ENCODE measurements around the gene LRRC30. TPM values are rescaled to one million over a fixed set of nuclear protein-coding genes. Genes with fewer than 3 reads are reported as not detected.

LRRC30 gene
- total and polyA plus RNA-seq, 2 of the 4 experiments (the other 2 are of a cell fraction), result not detected

DNA sequence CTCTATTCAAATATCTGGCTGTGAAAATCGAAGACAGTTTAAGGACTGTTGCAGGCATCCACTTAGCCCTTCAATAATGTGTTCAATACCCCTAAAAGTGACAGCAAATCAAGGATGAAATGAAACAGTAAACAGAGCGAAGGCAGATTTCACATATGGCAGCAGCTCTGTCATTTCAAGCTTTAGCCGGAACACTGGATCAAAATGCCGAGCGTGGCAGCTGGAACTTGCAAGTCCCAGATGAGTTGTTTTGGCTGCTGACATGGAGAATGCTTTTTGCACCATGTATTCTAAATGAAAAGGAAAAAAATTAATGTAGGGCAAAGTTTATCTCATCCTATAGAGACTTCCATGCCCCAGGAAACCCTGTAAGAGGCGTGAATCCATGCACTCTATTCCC lies 18.0 kb downstream of the LRRC30 start:
- WGBS, 2 experiments (ENCODE audit: extremely low coverage in 2 of 2, insufficient read length in 1 of 2), result 40% methylated on average over 1 of the region's 6 CpGs; no CpG with 5 or more reads in 1 of the 2 experiments
- no peak for TF ChIP-seq MXI1 (IDR thresholded peaks at IDR 0.05; ENCODE audit: borderline replicate concordance, low read depth, low read length)
- no peak for TF ChIP-seq MAZ (IDR thresholded peaks at IDR 0.05; ENCODE audit: borderline replicate concordance, low read depth, low read length)
- no peak for TF ChIP-seq SMC3 (IDR thresholded peaks at IDR 0.05; ENCODE audit: low read depth, low read length)
- TF ChIP-seq RCOR1 (IDR thresholded peaks at IDR 0.05; ENCODE audit: insufficient replicate concordance, low read length), result no peak
- no peak for TF ChIP-seq CHD1 (IDR thresholded peaks at IDR 0.05; ENCODE audit: low read depth, low read length)
- TF ChIP-seq USF2 (IDR thresholded peaks at IDR 0.05; ENCODE audit: low read depth, low read length), result no peak
- TF ChIP-seq, protein P1, sequence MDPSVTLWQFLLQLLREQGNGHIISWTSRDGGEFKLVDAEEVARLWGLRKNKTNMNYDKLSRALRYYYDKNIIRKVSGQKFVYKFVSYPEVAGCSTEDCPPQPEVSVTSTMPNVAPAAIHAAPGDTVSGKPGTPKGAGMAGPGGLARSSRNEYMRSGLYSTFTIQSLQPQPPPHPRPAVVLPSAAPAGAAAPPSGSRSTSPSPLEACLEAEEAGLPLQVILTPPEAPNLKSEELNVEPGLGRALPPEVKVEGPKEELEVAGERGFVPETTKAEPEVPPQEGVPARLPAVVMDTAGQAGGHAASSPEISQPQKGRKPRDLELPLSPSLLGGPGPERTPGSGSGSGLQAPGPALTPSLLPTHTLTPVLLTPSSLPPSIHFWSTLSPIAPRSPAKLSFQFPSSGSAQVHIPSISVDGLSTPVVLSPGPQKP (IDR thresholded peaks at IDR 0.05; ENCODE audit: borderline replicate concordance, low read depth, low read length), result no peak
- TF ChIP-seq CEBPB (IDR thresholded peaks at IDR 0.05; ENCODE audit: low read depth, low read length), result no peak
- no peak for TF ChIP-seq RFX5 (IDR thresholded peaks at IDR 0.05; ENCODE audit: low read depth, low read length)
- TF ChIP-seq BHLHE40 (IDR thresholded peaks at IDR 0.05; ENCODE audit: low read depth, low read length), result no peak
- TF ChIP-seq FOS (IDR thresholded peaks at IDR 0.05; ENCODE audit: low read depth, low read length), result no peak
- TF ChIP-seq MAFK (IDR thresholded peaks at IDR 0.05; ENCODE audit: low read depth, low read length), result no peak
- TF ChIP-seq, protein P2, sequence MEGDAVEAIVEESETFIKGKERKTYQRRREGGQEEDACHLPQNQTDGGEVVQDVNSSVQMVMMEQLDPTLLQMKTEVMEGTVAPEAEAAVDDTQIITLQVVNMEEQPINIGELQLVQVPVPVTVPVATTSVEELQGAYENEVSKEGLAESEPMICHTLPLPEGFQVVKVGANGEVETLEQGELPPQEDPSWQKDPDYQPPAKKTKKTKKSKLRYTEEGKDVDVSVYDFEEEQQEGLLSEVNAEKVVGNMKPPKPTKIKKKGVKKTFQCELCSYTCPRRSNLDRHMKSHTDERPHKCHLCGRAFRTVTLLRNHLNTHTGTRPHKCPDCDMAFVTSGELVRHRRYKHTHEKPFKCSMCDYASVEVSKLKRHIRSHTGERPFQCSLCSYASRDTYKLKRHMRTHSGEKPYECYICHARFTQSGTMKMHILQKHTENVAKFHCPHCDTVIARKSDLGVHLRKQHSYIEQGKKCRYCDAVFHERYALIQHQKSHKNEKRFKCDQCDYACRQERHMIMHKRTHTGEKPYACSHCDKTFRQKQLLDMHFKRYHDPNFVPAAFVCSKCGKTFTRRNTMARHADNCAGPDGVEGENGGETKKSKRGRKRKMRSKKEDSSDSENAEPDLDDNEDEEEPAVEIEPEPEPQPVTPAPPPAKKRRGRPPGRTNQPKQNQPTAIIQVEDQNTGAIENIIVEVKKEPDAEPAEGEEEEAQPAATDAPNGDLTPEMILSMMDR (conservative IDR thresholded peaks at IDR 0.05; ENCODE audit: low read depth, low read length), result no peak
- TF ChIP-seq NFE2L2 (IDR thresholded peaks at IDR 0.05; ENCODE audit: low read depth, low read length), result no peak
- no peak for TF ChIP-seq RAD21 (IDR thresholded peaks at IDR 0.05; ENCODE audit: low read length)
- Histone ChIP-seq H3K9me1 (ENCODE audit: insufficient read depth, low read length) (no peaks in the 10 kb centered on the region; the same call in 1 of the 2 replicates), H2BK5ac (ENCODE audit: low read depth, low read length, poor library complexity, severe bottlenecking) (no peak overlapping the region), H3K27me3 (ENCODE audit: control insufficient read depth, insufficient read depth, low read length) (peaks cover 4% of the 10 kb centered on the region), H3K23ac (ENCODE audit: low read depth, low read length) (no peak overlapping the region), H3K18ac (ENCODE audit: low read depth, low read length) (no peak overlapping the region), H2AK5ac (ENCODE audit: low read depth, low read length) (no peak overlapping the region), H2BK20ac (ENCODE audit: low read depth, low read length) (no peak overlapping the region), H3K27ac (ENCODE audit: insufficient read depth, low read length) (no peak overlapping the region), H3K9me3 (ENCODE audit: control insufficient read depth, insufficient read depth, low read length) (no peaks in the 10 kb centered on the region), H4K5ac (ENCODE audit: low read depth, low read length) (no peak overlapping the region), H4K20me1 (ENCODE audit: insufficient read depth, low read length) (no peaks in the 10 kb centered on the region), H3K4me3 (ENCODE audit: insufficient read depth, low read depth, low read length) (no peak overlapping the region), H3K4me1 (ENCODE audit: control insufficient read depth, insufficient read depth, low read length) (no peaks in the 10 kb centered on the region), H3K56ac (ENCODE audit: extremely low read depth, insufficient read depth, low read length) (no peak overlapping the region), H2AFZ (replicated peaks; ENCODE audit: low read length, poor library complexity) (no peak overlapping the region), H2BK15ac (ENCODE audit: low read depth, low read length) (no peak overlapping the region), H2BK120ac (ENCODE audit: low read depth, low read length) (no peak overlapping the region), H3K36me3 (ENCODE audit: control insufficient read depth, insufficient read depth, low read length) (no peaks in the 10 kb centered on the region), H4K91ac (ENCODE audit: insufficient read depth, low read depth, low read length) (no peak overlapping the region), H3K4me2 (ENCODE audit: low read depth, low read length) (no peak overlapping the region), H4K8ac (ENCODE audit: low read depth in 2 of 2, low read length in 2 of 2) (no peak overlapping the region), H3K79me1 (ENCODE audit: low read depth in 1 of 2, low read length in 2 of 2) (no peaks in the 10 kb centered on the region), H3K9ac (ENCODE audit: low read depth, low read length) (no peak overlapping the region), H3K14ac (replicated peaks; ENCODE audit: low read depth, low read length) (no peak overlapping the region), H3K4ac (ENCODE audit: low read depth, low read length) (no peak overlapping the region), H2AK9ac (replicated peaks; ENCODE audit: low read depth, low read length, poor library complexity) (no peak overlapping the region)
- DNase-seq, result no peak
- in situ Hi-C loops (cut with MboI; ENCODE audit: low sequenced_read_pairs) (no loop called here), intact Hi-C loops (cut with micrococcal nuclease) (no loop called here), dilution Hi-C loops (cut with HindIII; ENCODE audit: low sequenced_read_pairs, unreplicated experiment) (no loop called here)
- ChIA-PET POLR2A (ENCODE audit: unreplicated experiment) (no interaction called here), CTCF (no interaction called here)
- ATAC-seq (ENCODE audit: low read depth), result no peak
- no TSS peak for BruUV-seq (replicated peaks)

All from IMR-90 (cell line).